HG02884 (cell line): ENCODE data around the gene TAOK2.
"Not testable (repeated sequence)": the region's sequence is repeated elsewhere in the genome, so short reads cannot be mapped to it uniquely, and the experiment has no call there.

ENCODE experiments used
- ATAC-seq: cut with Tn5 transposase; IDR thresholded peaks from one replicate; pipeline ENCODE4 v1.9.1; 2021; ENCODE audit warnings: mild to moderate bottlenecking, moderate library complexity; ENCODE audit not compliant: unreplicated experiment

The TAOK2 gene

DNA sequence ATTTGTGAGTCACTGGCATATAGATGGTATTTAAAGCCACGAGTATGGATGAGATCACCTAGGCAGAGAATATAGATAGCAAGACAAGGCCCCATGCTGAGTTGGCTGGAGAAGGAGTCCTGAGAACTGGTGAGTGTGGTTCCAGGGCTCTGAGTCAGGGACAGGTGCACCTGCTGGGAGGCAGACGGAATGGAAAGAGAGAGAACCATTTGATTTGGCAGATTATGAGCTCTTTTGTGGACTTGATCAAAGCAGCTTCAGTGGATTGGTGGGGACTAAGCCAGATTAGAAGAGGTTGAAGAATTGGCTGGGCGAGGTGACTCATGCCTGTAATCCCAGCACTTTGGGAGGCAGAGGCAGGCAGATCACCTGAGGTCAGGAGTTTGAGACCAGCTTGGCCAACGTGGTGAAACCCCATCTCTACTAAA, 45.1 kb downstream of the TAOK2 start:
- no peak for ATAC-seq

DNA sequence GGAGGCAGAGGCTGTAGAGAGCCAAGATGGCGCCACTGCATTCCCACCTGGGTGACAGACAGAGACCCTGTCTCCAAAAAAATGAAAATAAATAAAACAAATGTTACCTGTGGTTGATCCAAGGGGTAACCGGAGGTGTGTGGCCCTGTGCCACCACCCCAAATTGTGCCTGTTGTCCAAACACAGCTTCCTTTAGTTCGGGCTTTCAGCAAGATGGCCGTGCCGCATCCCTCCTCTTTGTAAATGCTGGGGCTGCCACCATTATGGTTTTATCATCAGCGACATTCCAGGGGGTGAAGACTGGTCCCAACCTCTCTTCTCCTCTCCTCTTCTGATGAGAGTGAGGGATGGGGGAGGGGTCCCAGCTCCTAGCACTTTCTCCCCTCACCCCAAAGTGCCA, 49.2 kb downstream of the TAOK2 start, which contains the start of gene C16orf92:
Gene C16orf92 (plus strand): TSS at position 312 of the 400 bp plus-strand sequence. CDS start 143 bp downstream, outside the sequence.
- ATAC-seq = no peak

- no peak for ATAC-seq
Measured at GRCh38 chr16:30023586-30023985, 49.9 kb downstream of the TAOK2 start.

- no peak for ATAC-seq
Measured at GRCh38 chr16:30024451-30024850, 50.8 kb downstream of the TAOK2 start.

DNA sequence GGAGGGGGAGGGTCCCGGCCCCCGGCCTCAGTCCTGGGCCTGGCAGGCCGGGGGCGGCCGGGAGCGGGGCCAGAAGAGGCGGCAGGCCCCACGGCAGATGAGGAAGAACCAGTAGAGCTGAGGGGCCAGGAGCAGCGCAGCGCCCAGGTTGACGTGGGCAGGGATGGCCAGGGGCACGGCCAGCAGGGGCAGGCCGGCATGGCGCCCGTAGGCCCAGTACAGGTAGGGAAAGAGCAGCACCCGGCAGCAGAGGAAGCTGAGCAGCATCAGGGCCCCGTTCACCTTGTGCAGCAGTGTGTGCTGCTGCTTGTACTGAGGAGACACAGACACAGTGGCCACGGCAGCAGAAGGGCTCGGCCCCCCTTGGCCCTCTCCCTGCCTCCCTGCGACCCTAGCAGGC, 51.5 kb downstream of the TAOK2 start:
- ATAC-seq = no peak

- no peak for ATAC-seq
Measured at GRCh38 chr16:30025574-30025973, 51.9 kb downstream of the TAOK2 start.

- no peak for ATAC-seq
Measured at GRCh38 chr16:30026449-30026848, 52.8 kb downstream of the TAOK2 start.

DNA sequence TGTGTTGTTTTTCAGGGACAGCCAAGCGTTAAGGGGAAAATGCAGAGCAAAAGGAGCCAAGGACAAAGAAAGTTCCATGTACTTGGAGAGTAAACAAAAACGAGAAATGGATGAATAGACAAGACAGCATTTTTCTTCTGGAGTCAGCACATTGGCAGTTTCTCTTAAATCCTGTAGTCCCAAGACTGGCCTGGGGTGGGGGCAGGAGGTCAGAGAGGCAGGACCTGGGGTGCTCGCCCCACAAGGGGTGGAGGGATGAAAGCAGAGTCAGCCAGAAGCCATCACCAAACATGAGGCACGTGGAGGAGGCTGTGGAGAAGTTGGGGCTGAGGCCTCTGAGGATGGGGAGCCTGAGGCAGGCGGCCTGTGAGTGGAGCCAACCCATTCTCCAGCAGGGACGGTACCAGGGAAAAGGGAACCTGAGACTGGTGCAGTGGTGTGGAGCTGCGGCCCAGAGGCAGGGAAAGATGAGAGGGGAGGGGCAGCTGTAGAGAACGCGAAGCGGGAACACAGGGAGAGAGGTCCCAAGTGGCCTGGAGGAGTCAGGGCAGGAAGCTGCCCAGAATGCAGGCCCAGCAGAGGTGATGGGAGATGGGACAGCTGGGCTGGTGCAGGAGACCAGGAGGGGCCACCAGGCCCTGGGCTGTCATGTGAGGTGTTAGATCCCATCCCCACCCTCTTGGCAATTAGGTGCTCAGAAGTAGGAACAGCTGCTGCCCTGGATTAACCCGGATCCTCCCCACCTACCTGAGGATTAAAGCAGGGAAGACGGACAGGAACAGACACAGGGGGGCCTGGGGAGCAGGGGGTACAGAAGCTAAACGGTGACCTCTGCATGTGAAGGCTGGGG, 54.1 kb downstream of the TAOK2 start:
- ATAC-seq = no peak

GRCh38 chr16:30028438-30029076, 54.9 kb downstream of the TAOK2 start:
- no peak for ATAC-seq

DNA sequence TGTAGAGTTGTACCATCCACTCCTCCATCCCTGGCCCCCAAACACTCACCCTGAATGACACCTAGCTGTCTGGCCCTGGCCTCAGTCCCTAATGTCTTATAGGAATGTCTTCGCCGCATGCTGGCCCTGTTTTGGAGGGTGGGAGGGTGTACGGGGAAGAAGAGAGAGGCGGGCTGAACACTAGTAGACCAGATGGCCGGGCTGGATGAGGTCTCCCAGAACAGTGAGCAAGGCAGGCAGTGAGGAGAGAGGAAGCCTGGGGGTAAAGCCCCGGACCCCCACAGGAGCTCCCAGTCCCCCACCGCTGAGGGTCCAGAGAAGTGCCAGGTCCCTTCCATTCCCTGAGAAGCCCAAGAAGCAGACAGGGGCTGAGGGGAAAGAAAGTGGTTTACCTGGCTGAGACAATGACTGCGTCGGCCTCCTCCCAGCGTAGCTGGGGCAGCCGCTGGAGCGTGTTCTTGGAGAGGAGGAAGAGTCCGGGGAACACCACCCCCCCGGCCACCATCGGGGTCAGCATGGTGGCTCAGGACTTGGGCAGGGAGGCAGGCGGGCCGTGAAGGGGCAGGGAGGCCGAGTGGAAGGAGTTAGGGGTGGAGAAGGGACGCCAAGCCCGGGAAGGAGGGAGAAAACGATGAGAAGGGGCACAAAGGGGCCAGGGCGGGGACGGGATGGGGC, 56.5 kb downstream of the TAOK2 start:
- no peak for ATAC-seq

DNA sequence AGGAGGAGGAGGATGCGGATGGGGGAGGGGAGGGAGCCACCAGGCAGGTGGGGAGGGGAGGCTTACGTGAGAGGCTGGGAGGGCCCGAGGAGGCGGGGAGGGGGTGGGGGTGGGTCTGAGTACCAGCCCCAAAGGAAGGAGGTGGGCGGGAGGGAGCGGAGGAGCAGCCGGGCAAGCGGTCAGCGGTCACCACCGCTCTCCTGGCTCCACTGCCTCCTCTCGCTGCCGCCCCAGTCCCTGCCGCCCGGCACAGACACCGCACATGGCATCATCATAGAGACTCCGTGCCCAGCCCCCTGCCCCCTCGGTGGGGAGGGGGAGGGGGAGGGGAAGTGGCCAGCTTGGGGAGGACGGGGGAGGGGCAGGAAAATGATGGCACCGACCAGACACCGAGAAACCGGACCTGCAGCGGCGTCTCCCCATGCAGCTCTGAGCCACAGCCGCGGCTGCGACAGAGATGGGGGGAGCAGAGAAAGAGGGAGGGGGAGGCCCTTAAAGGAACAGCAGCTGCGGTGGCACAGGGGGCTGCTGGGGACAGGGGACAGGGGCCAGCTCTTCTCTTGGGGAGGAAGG, 57.3 kb downstream of the TAOK2 start, which contains the start of gene TLCD3B:
Gene TLCD3B (minus strand): TSS at position 431 of the 573 bp plus-strand sequence. CDS start 744 bp downstream, outside the sequence.
- no peak for ATAC-seq

DNA sequence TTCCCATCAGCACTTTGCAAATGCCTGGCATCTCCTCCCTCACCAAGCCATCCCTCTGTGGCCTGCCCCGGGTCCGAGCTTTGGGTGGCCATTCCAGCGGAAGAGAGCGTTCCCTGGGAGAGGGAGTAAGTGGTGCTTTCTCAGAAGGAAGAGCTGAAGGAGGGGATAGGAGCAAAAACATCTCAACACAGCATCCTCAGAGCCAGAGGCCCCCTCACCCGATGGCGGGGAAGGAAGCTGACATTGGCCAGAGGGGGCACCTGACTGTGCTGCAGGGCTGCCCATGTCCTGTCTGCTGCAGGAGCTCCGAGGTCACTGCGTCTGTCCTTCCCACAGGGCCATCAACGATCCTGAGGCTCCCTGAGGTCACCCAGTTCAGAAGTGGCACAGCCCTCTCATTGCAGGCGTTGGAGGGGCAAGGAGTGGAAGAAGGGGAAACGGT, 57.8 kb downstream of the TAOK2 start:
- ATAC-seq = no peak

DNA sequence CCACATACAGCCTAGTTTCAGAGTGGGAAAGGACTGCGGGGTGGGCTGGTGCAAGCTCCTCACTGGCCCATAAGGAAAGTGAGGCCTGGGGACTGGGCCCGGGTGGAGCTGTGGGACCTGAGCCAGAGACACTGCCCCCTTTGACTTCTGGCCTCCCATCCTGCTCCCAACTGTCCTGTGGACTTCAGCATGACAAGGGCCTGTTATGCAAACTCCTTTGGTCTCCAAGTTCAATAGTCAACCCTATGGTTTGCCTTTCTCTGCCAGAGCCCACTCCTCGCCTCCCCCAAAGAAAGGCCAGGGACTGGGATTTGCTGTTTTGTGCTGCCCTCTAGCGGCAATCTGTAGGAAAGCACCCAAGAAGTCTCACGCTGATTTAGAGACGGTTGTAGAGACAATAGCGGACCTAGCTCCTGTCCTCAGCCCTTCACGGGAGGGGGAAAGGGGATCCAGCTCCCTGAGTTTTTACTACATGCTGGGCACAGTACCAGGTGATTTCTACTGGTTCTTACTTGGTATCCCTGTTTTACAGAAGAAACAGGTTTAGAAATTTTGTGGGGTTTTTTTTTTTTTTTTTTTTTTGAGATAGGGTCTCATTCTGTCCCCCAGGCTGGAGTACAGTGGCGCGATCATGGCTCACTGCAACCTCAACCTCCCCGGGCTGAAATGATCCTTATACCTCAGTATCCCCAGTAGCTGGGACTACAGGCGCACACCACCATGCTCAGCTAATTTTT, 58.6 kb downstream of the TAOK2 start:
- no peak for ATAC-seq

DNA sequence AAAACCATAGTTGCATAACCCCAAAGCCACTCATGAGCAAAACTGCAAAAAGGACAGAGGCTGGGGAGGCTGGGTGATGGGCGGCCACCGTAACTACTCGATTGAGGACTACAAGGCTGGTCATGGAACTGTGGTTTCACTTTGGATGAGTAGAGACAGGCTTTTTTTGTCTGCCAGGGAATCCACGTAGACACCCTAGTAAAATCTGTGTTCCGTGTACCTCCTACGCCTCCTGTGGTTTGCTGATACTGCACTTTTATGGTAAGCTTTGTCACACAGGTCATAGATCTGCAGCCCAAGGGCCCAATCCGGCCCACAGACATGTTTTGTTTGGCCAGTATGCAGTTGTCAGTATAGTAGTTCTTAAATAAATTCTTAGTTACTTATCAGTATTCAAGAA, 59.6 kb downstream of the TAOK2 start:
- ATAC-seq = no peak

- ATAC-seq = no peak
Measured at GRCh38 chr16:30040221-30040620, 66.6 kb downstream of the TAOK2 start.

DNA sequence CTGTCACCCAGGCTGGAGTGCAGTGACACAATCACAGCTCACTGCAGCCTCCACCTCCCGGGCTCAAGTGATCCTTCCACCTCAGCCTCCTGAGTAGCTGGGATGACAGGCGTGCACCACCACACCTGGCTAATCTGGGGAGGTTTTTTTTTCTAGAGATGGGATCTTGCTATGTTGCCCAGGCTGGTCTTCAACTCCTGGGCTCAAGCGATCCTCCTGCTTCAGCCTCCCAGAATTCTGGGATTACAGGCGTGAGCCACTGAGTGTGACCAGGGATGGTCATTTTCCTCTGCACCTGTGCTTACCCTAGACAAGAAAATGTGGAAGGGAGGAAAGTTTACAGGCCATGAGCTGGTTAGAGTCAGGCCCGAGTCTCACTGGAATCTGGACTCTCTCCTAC, 67.0 kb downstream of the TAOK2 start:
- not testable (repeated sequence) for ATAC-seq

DNA sequence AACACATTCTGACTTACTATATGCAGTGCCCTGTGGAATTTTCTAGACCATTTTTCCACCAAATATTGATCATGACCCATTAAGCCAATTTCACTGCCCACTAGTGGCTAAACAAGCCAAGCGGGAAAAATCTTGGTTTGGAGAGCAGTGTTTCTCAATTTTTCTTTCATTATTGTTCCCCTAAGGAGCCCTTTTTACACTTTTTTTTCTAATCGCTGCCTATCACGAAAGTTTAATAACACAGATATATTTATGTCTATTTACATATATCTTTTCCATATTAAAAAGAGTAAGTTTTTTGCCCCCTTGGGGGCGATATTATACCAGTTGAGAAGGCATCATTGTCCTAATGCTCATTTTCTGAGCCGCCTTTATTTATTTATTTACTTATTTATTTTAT, 68.2 kb downstream of the TAOK2 start:
- no peak for ATAC-seq
